Non-pigmented ciliary epithelial cell (primary cell): ENCODE measurements around the gene SPTSSB.

Experiments
- DNase-seq: peaks from one replicate; pipeline ENCODE4 v3.0.0-alpha.2; 2010; ENCODE audit warnings: low read depth

Gene SPTSSB

GRCh38 chr3:161339517-161340500, 31.5 kb downstream of the SPTSSB start:
- DNase-seq, result no peak

GRCh38 chr3:161337311-161337710, 34.0 kb downstream of the SPTSSB start:
- DNase-seq, result no peak

DNA sequence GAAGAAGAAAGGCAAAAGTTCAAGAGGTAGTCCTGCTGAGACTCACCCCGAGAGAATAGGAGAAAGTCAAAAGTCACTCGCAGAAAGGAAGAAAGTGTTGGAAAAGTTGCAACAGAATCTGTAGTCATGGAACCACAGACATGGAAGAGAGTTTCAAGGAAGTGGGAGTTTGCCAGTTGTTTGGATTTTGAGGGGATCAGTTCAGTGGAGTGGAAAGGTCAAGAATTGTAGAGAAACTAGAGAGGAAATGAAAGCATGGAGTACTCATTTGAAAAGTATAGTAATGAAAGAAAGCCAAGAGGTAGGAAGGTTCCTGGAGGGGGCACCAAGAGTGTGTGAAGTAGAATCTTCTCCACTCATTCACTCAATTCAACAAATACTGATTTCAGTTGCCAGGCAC, 34.7 kb downstream of the SPTSSB start:
- DNase-seq, result no peak

GRCh38 chr3:161333696-161334095, 37.6 kb downstream of the SPTSSB start:
- no peak for DNase-seq

- no peak for DNase-seq
Observed at GRCh38 chr3:161332792-161333191, 38.5 kb downstream of the SPTSSB start.

DNA sequence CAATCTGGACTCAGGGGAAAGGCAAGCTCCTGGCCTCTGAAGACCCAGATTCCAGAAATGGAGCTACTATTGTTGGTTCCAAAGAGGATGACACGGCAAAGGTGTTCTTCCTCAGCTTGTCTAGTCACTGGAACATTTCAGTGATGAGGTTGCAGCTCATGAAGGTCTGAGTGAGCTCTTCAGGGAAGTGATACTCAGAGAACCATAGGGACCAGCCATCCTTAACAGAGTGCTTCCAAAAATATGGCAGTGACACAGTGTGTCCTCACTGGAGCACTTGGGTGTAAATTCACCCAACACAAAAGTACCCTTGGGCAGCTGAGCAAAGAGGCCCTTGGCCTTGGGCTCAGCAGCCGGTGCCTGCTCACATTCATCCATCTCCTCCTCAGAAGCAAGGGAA, 46.3 kb downstream of the SPTSSB start:
- no peak for DNase-seq

GRCh38 chr3:161323926-161324621, 47.2 kb downstream of the SPTSSB start:
- no peak for DNase-seq

GRCh38 chr3:161322781-161323568, 48.3 kb downstream of the SPTSSB start:
- DNase-seq, result no peak

- no peak for DNase-seq
Observed at GRCh38 chr3:161320837-161321236, 50.5 kb downstream of the SPTSSB start.

DNA sequence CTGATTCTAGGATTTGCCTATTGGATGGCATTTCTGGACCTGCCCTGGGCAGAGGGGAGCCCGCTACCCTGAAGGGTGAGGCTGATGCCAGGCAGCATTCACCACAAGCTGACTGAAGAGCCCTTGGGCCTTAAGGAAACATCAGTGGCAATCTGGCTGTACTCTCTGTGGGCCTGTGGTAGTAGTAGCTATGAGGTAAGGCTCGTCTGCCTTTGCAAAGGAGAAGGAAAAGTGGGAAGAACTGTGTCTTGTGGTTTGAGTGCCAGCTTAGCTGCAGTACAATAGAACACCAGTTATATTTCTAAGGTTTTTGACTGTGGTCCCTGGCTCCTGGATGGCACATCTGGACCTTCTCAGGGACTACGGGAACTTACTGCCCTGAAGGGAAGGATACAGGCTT, 51.5 kb downstream of the SPTSSB start:
- no peak for DNase-seq

DNA sequence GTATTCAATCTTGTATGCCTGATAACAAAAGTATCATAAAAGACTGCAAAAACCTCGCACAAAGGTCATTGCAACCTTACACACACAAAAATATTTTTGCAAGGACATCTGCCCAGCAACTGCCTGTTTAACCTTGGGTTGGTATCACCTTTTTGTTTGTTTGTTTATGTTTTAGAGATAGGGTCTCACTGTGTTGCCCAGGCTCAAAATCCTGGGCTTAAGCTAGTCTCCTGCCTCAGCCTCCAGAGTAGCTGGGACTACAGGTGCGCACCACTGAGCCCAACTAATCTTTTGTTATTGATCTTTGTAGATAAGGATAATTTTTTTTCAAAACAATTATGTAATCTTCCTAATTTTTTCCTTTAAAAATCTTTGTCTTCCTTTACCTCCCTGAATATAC, 54.2 kb downstream of the SPTSSB start:
- DNase-seq, result no peak

GRCh38 chr3:161316006-161316689, 55.2 kb downstream of the SPTSSB start:
- DNase-seq, result peak; percentile 42

- DNase-seq, result no peak
Observed at GRCh38 chr3:161314836-161315395, 56.4 kb downstream of the SPTSSB start.

GRCh38 chr3:161310649-161311423, 60.5 kb downstream of the SPTSSB start:
- DNase-seq, result no peak

DNA sequence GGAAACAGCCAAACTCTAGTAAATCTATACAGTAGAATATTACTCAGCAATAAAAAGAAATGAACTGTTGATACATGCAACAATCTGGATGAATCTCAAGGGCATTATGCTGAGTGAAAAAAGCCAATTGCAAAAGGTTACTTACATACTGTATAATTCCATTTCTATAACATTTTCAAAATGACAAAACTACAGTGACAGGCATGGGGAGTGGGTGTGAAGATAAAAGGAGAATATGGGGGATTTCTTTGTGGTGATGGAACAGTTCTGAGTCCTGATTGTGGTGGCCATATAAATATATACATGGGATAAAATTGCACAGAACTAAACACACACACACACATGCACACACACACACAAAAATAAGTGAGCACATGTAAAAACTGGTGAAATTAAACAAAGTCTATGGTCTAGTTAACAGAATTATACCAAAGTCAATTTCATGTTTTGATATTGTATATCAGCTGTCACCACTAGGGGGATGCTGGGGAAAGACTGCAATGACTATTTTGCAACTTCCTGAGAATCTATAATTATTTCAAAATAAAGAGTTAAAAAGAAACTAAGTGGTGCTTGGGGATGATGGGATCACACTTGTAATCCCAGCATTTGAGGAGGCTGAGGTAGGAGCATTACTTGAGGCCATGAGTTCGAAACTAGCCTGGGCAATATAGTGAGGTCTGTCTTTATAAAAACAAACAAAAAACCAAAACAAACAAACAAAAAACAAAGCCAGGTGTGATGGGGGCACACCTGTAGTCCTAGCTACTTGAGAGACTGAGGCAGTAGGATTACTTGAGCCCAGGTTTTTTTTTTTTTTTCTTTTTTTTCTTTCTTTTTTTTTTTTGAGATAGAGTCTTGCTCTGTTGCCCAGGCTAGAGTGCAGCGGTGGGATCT, 66.0 kb downstream of the SPTSSB start:
- DNase-seq, result no peak

DNA sequence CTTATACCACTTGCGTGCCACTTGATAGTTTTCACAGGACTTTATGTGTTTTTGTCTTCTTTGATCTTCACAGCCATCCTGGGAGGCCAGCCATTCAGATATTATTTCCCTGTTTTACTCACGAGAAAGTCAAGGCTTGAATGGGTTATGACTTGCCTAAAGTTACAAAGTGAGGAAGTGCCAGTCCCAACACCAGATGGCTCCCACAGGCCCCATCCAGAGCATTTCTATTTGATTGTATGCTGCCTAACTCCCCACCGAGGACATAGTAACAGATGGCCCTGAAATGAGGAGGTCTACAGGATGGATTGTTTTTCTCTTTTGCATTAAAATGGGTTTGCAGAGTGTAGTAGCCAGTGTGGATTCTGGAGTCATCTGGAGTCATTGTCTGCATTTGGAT, 74.5 kb downstream of the SPTSSB start:
- no peak for DNase-seq

GRCh38 chr3:161295325-161295724, 76.0 kb downstream of the SPTSSB start:
- no peak for DNase-seq
